ENCODE data around the gene HLA-DPA1.

HLA-DPA1 gene

DNA sequence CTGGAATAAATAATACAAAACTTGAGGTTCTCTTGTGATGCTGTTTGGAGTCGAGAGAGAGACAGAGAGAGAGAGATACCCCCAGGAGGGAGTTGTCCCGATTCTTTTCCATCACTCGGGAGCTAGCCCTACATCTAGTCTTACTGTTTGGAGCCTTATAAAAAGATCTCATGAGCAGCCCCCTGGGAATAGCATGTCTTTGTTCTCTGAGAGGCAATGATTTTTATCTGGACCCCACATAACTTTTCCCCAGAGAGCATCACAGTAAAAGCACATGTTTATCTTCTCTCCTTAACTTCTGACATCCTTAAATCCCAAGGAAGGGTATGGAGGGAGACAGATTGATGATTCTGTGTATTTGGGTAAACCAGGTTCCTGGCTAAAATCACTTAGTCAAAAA is 43.2 kb downstream of the HLA-DPA1 start:
- no CpG with 5 or more reads among the region's 3 CpGs for WGBS, 2 donors (ENCODE audit: extremely low coverage in 2 of 2, insufficient read length in 2 of 2, insufficient replicate concordance in 1 of 2)
- Histone ChIP-seq H2BK12ac (ENCODE audit: low read length) (no peak overlapping the region), H2BK120ac (ENCODE audit: low read depth, low read length) (no peak overlapping the region), H3K4me1 (ENCODE audit: control insufficient read depth in 2 of 2, insufficient read depth in 1 of 2, low read depth in 1 of 2, low read length in 2 of 2) (no peaks in the 10 kb centered on the region), H3K27me3 (ENCODE audit: control insufficient read depth in 3 of 3, insufficient read depth in 3 of 3, low read depth in 1 of 3, low read length in 3 of 3) (peaks cover 0 to 19% (median 0%) of the 10 kb centered on the region in 3 experiments), H3K9ac (ENCODE audit: low read depth, low read length, poor library complexity) (no peak overlapping the region), H3K4me3 (ENCODE audit: low read length in 2 of 2) (no peak overlapping the region), H3K9me3 (replicated peaks in 1 of 2; ENCODE audit: control insufficient read depth in 2 of 2, insufficient read depth in 1 of 2, low read depth in 1 of 2, low read length in 2 of 2) (no peaks in the 10 kb centered on the region), H2AFZ (ENCODE audit: low read length) (no peak overlapping the region), H3K14ac (ENCODE audit: low read length) (no peak overlapping the region), H3K4ac (ENCODE audit: low read length) (no peak overlapping the region), H3K23ac (ENCODE audit: low read depth, low read length, poor library complexity) (no peak overlapping the region), H2BK5ac (ENCODE audit: low read length) (no peak overlapping the region), H2AK5ac (ENCODE audit: low read depth, low read length) (no peak overlapping the region), H2BK15ac (ENCODE audit: low read length) (no peak overlapping the region), H3K27ac (replicated peaks; ENCODE audit: low read length) (no peak overlapping the region), H3K4me2 (ENCODE audit: insufficient read depth, low read length, poor library complexity, severe bottlenecking) (no peak overlapping the region), H3K18ac (ENCODE audit: low read length) (no peak overlapping the region), H3K36me3 (replicated peaks in 1 of 2; ENCODE audit: control insufficient read depth in 2 of 2, insufficient read depth in 2 of 2, low read length in 2 of 2) (no peaks in the 10 kb centered on the region), H4K8ac (ENCODE audit: low read depth, low read length) (no peak overlapping the region), H4K91ac (ENCODE audit: low read depth, low read length, poor library complexity) (no peak overlapping the region), H3K79me1 (ENCODE audit: low read depth, low read length) (peaks cover 2% of the 10 kb centered on the region)
- DNase-seq (ENCODE audit: low spot score): no peak

- no peak overlapping the region for H2BK12ac ChIP-seq (ENCODE audit: low read length)
- peak overlapping the region; percentile 67 for H3K4ac ChIP-seq (ENCODE audit: low read length)
- H3K4me2 ChIP-seq (ENCODE audit: insufficient read depth, low read length, poor library complexity, severe bottlenecking): no peak overlapping the region
- WGBS, 2 donors (ENCODE audit: extremely low coverage in 2 of 2, insufficient read length in 2 of 2, insufficient replicate concordance in 1 of 2): no CpG with 5 or more reads among the region's 6 CpGs
- H3K9me3 ChIP-seq (replicated peaks in 1 of 2; ENCODE audit: control insufficient read depth in 2 of 2, insufficient read depth in 1 of 2, low read depth in 1 of 2, low read length in 2 of 2): no peaks in the 10 kb centered on the region
- H2BK120ac ChIP-seq (ENCODE audit: low read depth, low read length): no peak overlapping the region
- no peak overlapping the region for H4K8ac ChIP-seq (ENCODE audit: low read depth, low read length)
- H4K91ac ChIP-seq (ENCODE audit: low read depth, low read length, poor library complexity): no peak overlapping the region
- no peak overlapping the region for H2AK5ac ChIP-seq (ENCODE audit: low read depth, low read length)
- peaks cover 2% of the 10 kb centered on the region for H3K79me1 ChIP-seq (ENCODE audit: low read depth, low read length)
- no peak overlapping the region for H3K23ac ChIP-seq (ENCODE audit: low read depth, low read length, poor library complexity)
- peak overlapping the region; percentile 53 for H2BK5ac ChIP-seq (ENCODE audit: low read length)
- H3K4me1 ChIP-seq (ENCODE audit: control insufficient read depth in 2 of 2, insufficient read depth in 1 of 2, low read depth in 1 of 2, low read length in 2 of 2): no peaks in the 10 kb centered on the region
- H3K27ac ChIP-seq (replicated peaks; ENCODE audit: low read length): no peak overlapping the region
- H3K9ac ChIP-seq (ENCODE audit: low read depth, low read length, poor library complexity): no peak overlapping the region
- no peak overlapping the region for H3K14ac ChIP-seq (ENCODE audit: low read length)
- H3K18ac ChIP-seq (ENCODE audit: low read length): peak overlapping the region; percentile 41
- DNase-seq (ENCODE audit: low spot score): no peak
- H3K4me3 ChIP-seq (ENCODE audit: low read length in 2 of 2): no peak overlapping the region
- no peaks in the 10 kb centered on the region for H3K36me3 ChIP-seq (replicated peaks in 1 of 2; ENCODE audit: control insufficient read depth in 2 of 2, insufficient read depth in 2 of 2, low read length in 2 of 2)
- no peak overlapping the region for H2AFZ ChIP-seq (ENCODE audit: low read length)
- peaks cover 0 to 19% (median 0%) of the 10 kb centered on the region in 3 experiments for H3K27me3 ChIP-seq (ENCODE audit: control insufficient read depth in 3 of 3, insufficient read depth in 3 of 3, low read depth in 1 of 3, low read length in 3 of 3)
- no peak overlapping the region for H2BK15ac ChIP-seq (ENCODE audit: low read length)
These were observed 43.9 kb downstream of the HLA-DPA1 start for GRCh38 chr6:33029328-33030184.

DNA sequence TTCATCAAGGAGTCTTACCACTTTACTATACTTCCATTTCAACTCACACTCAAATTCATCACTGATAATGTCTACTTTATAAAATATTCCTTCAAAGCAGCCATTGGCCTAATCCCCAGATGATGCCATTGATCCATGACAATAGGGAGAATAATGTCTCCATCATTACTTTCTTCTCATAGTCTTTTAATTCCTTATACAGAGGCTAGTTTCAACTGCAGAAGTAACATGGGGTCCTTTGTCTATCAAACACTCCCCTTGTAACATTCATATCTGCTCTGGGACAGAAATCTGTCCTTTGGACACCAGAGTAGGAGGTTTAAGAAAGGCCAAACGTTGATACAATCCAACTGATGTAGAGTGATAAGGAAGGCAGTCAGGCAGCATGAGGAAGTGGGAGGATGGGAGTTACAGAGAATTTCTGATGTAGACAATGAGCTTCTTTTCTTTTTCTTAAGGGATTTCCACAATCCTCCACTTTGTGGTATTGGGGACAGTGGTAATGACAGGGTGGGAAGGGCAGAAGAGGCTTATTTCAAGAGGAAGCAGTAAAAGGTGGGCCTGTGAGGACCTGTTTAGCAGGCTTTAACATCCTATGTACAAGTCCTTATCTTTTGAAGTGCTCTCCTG is 45.1 kb downstream of the HLA-DPA1 start:
- DNase-seq (ENCODE audit: low spot score): no peak
- no peak overlapping the region for H3K18ac ChIP-seq (ENCODE audit: low read length)
- H3K23ac ChIP-seq (ENCODE audit: low read depth, low read length, poor library complexity): no peak overlapping the region
- no peak overlapping the region for H3K14ac ChIP-seq (ENCODE audit: low read length)
- H3K79me1 ChIP-seq (ENCODE audit: low read depth, low read length): peaks cover 2% of the 10 kb centered on the region
- no peak overlapping the region for H2BK15ac ChIP-seq (ENCODE audit: low read length)
- H2BK12ac ChIP-seq (ENCODE audit: low read length): no peak overlapping the region
- H2BK5ac ChIP-seq (ENCODE audit: low read length): no peak overlapping the region
- no peak overlapping the region for H2BK120ac ChIP-seq (ENCODE audit: low read depth, low read length)
- H2AFZ ChIP-seq (ENCODE audit: low read length): no peak overlapping the region
- no peak overlapping the region for H3K4ac ChIP-seq (ENCODE audit: low read length)
- no peaks in the 10 kb centered on the region for H3K36me3 ChIP-seq (replicated peaks in 1 of 2; ENCODE audit: control insufficient read depth in 2 of 2, insufficient read depth in 2 of 2, low read length in 2 of 2)
- H4K8ac ChIP-seq (ENCODE audit: low read depth, low read length): no peak overlapping the region
- H3K9ac ChIP-seq (ENCODE audit: low read depth, low read length, poor library complexity): no peak overlapping the region
- H3K27ac ChIP-seq (replicated peaks; ENCODE audit: low read length): no peak overlapping the region
- H3K4me2 ChIP-seq (ENCODE audit: insufficient read depth, low read length, poor library complexity, severe bottlenecking): no peak overlapping the region
- no peak overlapping the region for H4K91ac ChIP-seq (ENCODE audit: low read depth, low read length, poor library complexity)
- H3K4me3 ChIP-seq (ENCODE audit: low read length in 2 of 2): no peak overlapping the region
- peaks cover 0 to 19% (median 0%) of the 10 kb centered on the region in 3 experiments for H3K27me3 ChIP-seq (ENCODE audit: control insufficient read depth in 3 of 3, insufficient read depth in 3 of 3, low read depth in 1 of 3, low read length in 3 of 3)
- no peaks in the 10 kb centered on the region for H3K4me1 ChIP-seq (ENCODE audit: control insufficient read depth in 2 of 2, insufficient read depth in 1 of 2, low read depth in 1 of 2, low read length in 2 of 2)
- no peak overlapping the region for H2AK5ac ChIP-seq (ENCODE audit: low read depth, low read length)
- no CpG with 5 or more reads among the region's 1 CpG for WGBS, 2 donors (ENCODE audit: extremely low coverage in 2 of 2, insufficient read length in 2 of 2, insufficient replicate concordance in 1 of 2)
- H3K9me3 ChIP-seq (replicated peaks in 1 of 2; ENCODE audit: control insufficient read depth in 2 of 2, insufficient read depth in 1 of 2, low read depth in 1 of 2, low read length in 2 of 2): no peaks in the 10 kb centered on the region

GRCh38 chr6:33024521-33024920 is 48.9 kb downstream of the HLA-DPA1 start:
- H3K27ac ChIP-seq (replicated peaks; ENCODE audit: low read length): no peak overlapping the region

More at GRCh38 chr6:33024521-33024920, 48.9 kb downstream of the HLA-DPA1 start:
- H2AK5ac ChIP-seq (ENCODE audit: low read depth, low read length): no peak overlapping the region
- no peak for DNase-seq (ENCODE audit: low spot score)
- no peak overlapping the region for H2AFZ ChIP-seq (ENCODE audit: low read length)
- no peak overlapping the region for H3K4ac ChIP-seq (ENCODE audit: low read length)
- H3K27me3 ChIP-seq (ENCODE audit: control insufficient read depth in 3 of 3, insufficient read depth in 3 of 3, low read depth in 1 of 3, low read length in 3 of 3): peaks cover 0 to 22% (median 0%) of the 10 kb centered on the region in 3 experiments
- no peaks in the 10 kb centered on the region for H3K9me3 ChIP-seq (replicated peaks in 1 of 2; ENCODE audit: control insufficient read depth in 2 of 2, insufficient read depth in 1 of 2, low read depth in 1 of 2, low read length in 2 of 2)
- no peak overlapping the region for H3K18ac ChIP-seq (ENCODE audit: low read length)
- H2BK15ac ChIP-seq (ENCODE audit: low read length): no peak overlapping the region
- H3K4me2 ChIP-seq (ENCODE audit: insufficient read depth, low read length, poor library complexity, severe bottlenecking): no peak overlapping the region
- no peak overlapping the region for H4K91ac ChIP-seq (ENCODE audit: low read depth, low read length, poor library complexity)
- no peak overlapping the region for H2BK120ac ChIP-seq (ENCODE audit: low read depth, low read length)
- H2BK12ac ChIP-seq (ENCODE audit: low read length): no peak overlapping the region
- H3K9ac ChIP-seq (ENCODE audit: low read depth, low read length, poor library complexity): no peak overlapping the region
- H3K4me1 ChIP-seq (ENCODE audit: control insufficient read depth in 2 of 2, insufficient read depth in 1 of 2, low read depth in 1 of 2, low read length in 2 of 2): no peaks in the 10 kb centered on the region
- H3K79me1 ChIP-seq (ENCODE audit: low read depth, low read length): no peaks in the 10 kb centered on the region
- H3K36me3 ChIP-seq (replicated peaks in 1 of 2; ENCODE audit: control insufficient read depth in 2 of 2, insufficient read depth in 2 of 2, low read length in 2 of 2): no peaks in the 10 kb centered on the region
- H3K4me3 ChIP-seq (ENCODE audit: low read length in 2 of 2): no peak overlapping the region
- H4K8ac ChIP-seq (ENCODE audit: low read depth, low read length): no peak overlapping the region
- H3K14ac ChIP-seq (ENCODE audit: low read length): no peak overlapping the region
- H2BK5ac ChIP-seq (ENCODE audit: low read length): no peak overlapping the region
- no peak overlapping the region for H3K23ac ChIP-seq (ENCODE audit: low read depth, low read length, poor library complexity)
